H1 (cell line): ENCODE data around the gene TLK1. TPM values are rescaled to one million over a fixed set of nuclear protein-coding genes. Genes with fewer than 3 reads are reported as not detected.

Experiments
- POLR2AphosphoS5 ChIP-seq: IDR thresholded peaks from 2 replicates; pipeline ENCODE4 v1.6.1; 2011; ENCODE audit warnings: low read depth, low read length
- polyA plus RNA-seq, 7 experiments: library from polyadenylated mRNA; depleted of rRNA in 3 of 7; stranded (reverse) in 5 of 7; unstranded in 2 of 7; fragments of >200 nt in 5 of 7; fragments of 200-250 nt in 2 of 7; gene quantifications; 1 replicate in 5 of 7; 2 replicates in 1 of 7; 4 replicates in 1 of 7; pipeline versions ENCODE4 v1.2.1 to v1.2.3, GENCODE V29; 2011 to 2013; ENCODE audit warnings: missing spikeins in 2 of 7, mixed read lengths in 2 of 7
- total RNA-seq: library from RNA; stranded (reverse); fragmentation: NEBNext Ultra II Directional; extraction: Animal tissue kit (Norgen Biotek cat#: 25700); gene quantifications from 2 replicates; pipeline ENCODE4 v1.2.1, GENCODE V29; 2021

The TLK1 gene
- total and polyA plus RNA-seq, 2 of the 8 experiments (the other 6 are each of a cell fraction or from before 2014, with no cell fraction given), result 11.2 to 102 TPM

GRCh38 chr2:171150694-171151285 lies 9.9 kb downstream of the TLK1 start (continued):
- no peak for TF ChIP-seq POLR2AphosphoS5
